Smooth muscle cell (in vitro differentiated cells): ENCODE measurements around the gene TSPAN3. TPM values are rescaled to one million over a fixed set of nuclear protein-coding genes. Genes with fewer than 3 reads are reported as not detected.

ENCODE experiments used
- DNase-seq: peaks from one replicate; lab custom pipeline; 2025; ENCODE audit not compliant: unreplicated experiment; lab: John Stamatoyannopoulos, UW
- H2AFZ ChIP-seq: fragments of 200-600 bp; sonication (generic); 2 replicates; pipeline ENCODE4 v1.6.0; 2016; ENCODE audit warnings: antibody characterized with exemption, low read depth, mild to moderate bottlenecking
- H3F3A ChIP-seq: fragments of 200-600 bp; sonication (generic); 2 replicates; pipeline ENCODE4 v1.6.0; 2017; ENCODE audit warnings: antibody characterized with exemption, low read depth
- H3K27ac ChIP-seq: fragments of 200-600 bp; sonication (generic); 2 replicates; pipeline ENCODE4 v1.5.1; 2016; ENCODE audit warnings: low read depth, mild to moderate bottlenecking
- H3K27me3 ChIP-seq: fragments of 200-600 bp; sonication (generic); 2 replicates; pipeline ENCODE4 v1.6.1; 2016; ENCODE audit warnings: low read depth, mild to moderate bottlenecking
- H3K36me3 ChIP-seq: fragments of 200-600 bp; sonication (generic); 2 replicates; pipeline ENCODE4 v1.5.1; 2016; ENCODE audit warnings: low read depth
- H3K4me1 ChIP-seq: fragments of 200-600 bp; sonication (generic); 2 replicates; pipeline ENCODE4 v1.5.1; 2016; ENCODE audit warnings: low read depth
- H3K4me2 ChIP-seq: fragments of 200-600 bp; sonication (generic); 2 replicates; pipeline ENCODE4 v1.6.0; 2016; ENCODE audit warnings: mild to moderate bottlenecking
- H3K4me3 ChIP-seq: fragments of 200-600 bp; sonication (generic); 2 replicates; pipeline ENCODE4 v1.5.1; 2016; ENCODE audit warnings: mild to moderate bottlenecking
- H3K79me2 ChIP-seq: fragments of 200-600 bp; sonication (generic); 2 replicates; pipeline ENCODE4 v1.6.0; 2016; ENCODE audit warnings: low read depth, mild to moderate bottlenecking
- H3K9ac ChIP-seq: fragments of 200-600 bp; sonication (generic); 2 replicates; pipeline ENCODE4 v1.6.0; 2016; ENCODE audit warnings: low read depth
- H3K9me3 ChIP-seq: fragments of 200-600 bp; sonication (generic); replicated peaks from 2 replicates; pipeline ENCODE4 v1.5.1; 2016; ENCODE audit warnings: low read depth
- H4K20me1 ChIP-seq: fragments of 200-600 bp; sonication (generic); 2 replicates; pipeline ENCODE4 v1.6.0; 2016; ENCODE audit warnings: low read depth
- CTCF ChIP-seq: fragments of 200-600 bp; sonication (generic); IDR thresholded peaks from 2 replicates; pipeline ENCODE4 v1.5.1; 2017; ENCODE audit warnings: borderline replicate concordance, mild to moderate bottlenecking, antibody characterized with exemption; ENCODE audit not compliant: insufficient read depth, poor library complexity, severe bottlenecking
- WGBS: methylation state at CpG from one replicate; pipeline ENCODE4 v1.1.7; 2016; ENCODE audit warnings: low lambda C conversion rate; 5-methylcytosine and 5-hydroxymethylcytosine counted together
- polyA plus RNA-seq: library from polyadenylated mRNA; unstranded; fragments of >200 nt; fragmentation: Nextera tagmentation; extraction: Ambion mirVana; gene quantifications from 2 replicates; pipeline ENCODE4 v1.2.1, GENCODE V29; 2016
- total RNA-seq: library from RNA; depleted of rRNA; stranded (reverse); fragments of >200 nt; gene quantifications from 2 replicates; pipeline ENCODE4 v1.2.3, GENCODE V29; 2014

Gene TSPAN3
- total and polyA plus RNA-seq, 2 experiments from 2014 or later = 257 to 276 TPM

GRCh38 chr15:77099741-77100463 is 29.0 kb upstream of the TSPAN3 start:
- Histone ChIP-seq H3K9me3 (no peaks in the 10 kb centered on the region), H3K79me2 (no peaks in the 10 kb centered on the region), H3K4me3 (no peak overlapping the region), H3K36me3 (no peaks in the 10 kb centered on the region), H3K27ac (no peak overlapping the region), H3F3A (no peaks in the 10 kb centered on the region), H3K4me1 (peaks cover 4% of the 10 kb centered on the region), H2AFZ (no peak overlapping the region), H3K9ac (no peak overlapping the region), H3K4me2 (no peak overlapping the region), H4K20me1 (no peaks in the 10 kb centered on the region), H3K27me3 (no peaks in the 10 kb centered on the region)
- WGBS = 90% methylated on average over 4 of the region's 4 CpGs
- TF ChIP-seq CTCF = no peak
- no peak for DNase-seq

GRCh38 chr15:77098572-77098971 is 27.7 kb upstream of the TSPAN3 start:
- Histone ChIP-seq H3K36me3 (no peaks in the 10 kb centered on the region), H3K27me3 (no peaks in the 10 kb centered on the region), H2AFZ (no peak overlapping the region), H3F3A (no peaks in the 10 kb centered on the region), H3K9ac (no peak overlapping the region), H3K4me3 (no peak overlapping the region), H3K4me2 (no peak overlapping the region), H4K20me1 (no peaks in the 10 kb centered on the region), H3K4me1 (no peaks in the 10 kb centered on the region), H3K9me3 (no peaks in the 10 kb centered on the region), H3K27ac (no peak overlapping the region), H3K79me2 (no peaks in the 10 kb centered on the region)
- no peak for DNase-seq
- TF ChIP-seq CTCF = no peak
- WGBS = 97% methylated on average over 4 of the region's 4 CpGs

- Histone ChIP-seq H3K27ac (no peak overlapping the region), H3K9ac (no peak overlapping the region), H3K4me1 (no peaks in the 10 kb centered on the region), H3K36me3 (no peaks in the 10 kb centered on the region), H2AFZ (no peak overlapping the region), H3K9me3 (no peaks in the 10 kb centered on the region), H3K4me2 (no peak overlapping the region), H3K4me3 (no peak overlapping the region), H4K20me1 (no peaks in the 10 kb centered on the region), H3K79me2 (no peaks in the 10 kb centered on the region), H3F3A (no peaks in the 10 kb centered on the region), H3K27me3 (no peaks in the 10 kb centered on the region)
- no peak for TF ChIP-seq CTCF
- WGBS = 87% methylated on average over 4 of the region's 5 CpGs
- DNase-seq = no peak
Measured at GRCh38 chr15:77097921-77098320, 27.0 kb upstream of the TSPAN3 start.

GRCh38 chr15:77097248-77097721 is 26.4 kb upstream of the TSPAN3 start:
- H3K4me2 ChIP-seq = no peak overlapping the region
- WGBS = 82% methylated on average over 7 of the region's 7 CpGs
- H3F3A ChIP-seq = no peaks in the 10 kb centered on the region
- no peak overlapping the region for H2AFZ ChIP-seq
- no peaks in the 10 kb centered on the region for H4K20me1 ChIP-seq
- no peaks in the 10 kb centered on the region for H3K9me3 ChIP-seq
- DNase-seq = no peak
- no peak for TF ChIP-seq CTCF
- H3K4me1 ChIP-seq = no peaks in the 10 kb centered on the region
- H3K4me3 ChIP-seq = no peak overlapping the region
- H3K27me3 ChIP-seq = no peaks in the 10 kb centered on the region
- no peak overlapping the region for H3K27ac ChIP-seq
- no peaks in the 10 kb centered on the region for H3K36me3 ChIP-seq
- H3K9ac ChIP-seq = no peak overlapping the region
- no peaks in the 10 kb centered on the region for H3K79me2 ChIP-seq
